T-helper 1 cell (primary cell): Measurements from ENCODE around the gene ARHGEF17.

Source experiments
- DNase-seq, 5 donors: peaks; one replicate each; pipeline ENCODE4 v3.0.0-alpha.2; 2012 to 2020

Gene ARHGEF17

DNA sequence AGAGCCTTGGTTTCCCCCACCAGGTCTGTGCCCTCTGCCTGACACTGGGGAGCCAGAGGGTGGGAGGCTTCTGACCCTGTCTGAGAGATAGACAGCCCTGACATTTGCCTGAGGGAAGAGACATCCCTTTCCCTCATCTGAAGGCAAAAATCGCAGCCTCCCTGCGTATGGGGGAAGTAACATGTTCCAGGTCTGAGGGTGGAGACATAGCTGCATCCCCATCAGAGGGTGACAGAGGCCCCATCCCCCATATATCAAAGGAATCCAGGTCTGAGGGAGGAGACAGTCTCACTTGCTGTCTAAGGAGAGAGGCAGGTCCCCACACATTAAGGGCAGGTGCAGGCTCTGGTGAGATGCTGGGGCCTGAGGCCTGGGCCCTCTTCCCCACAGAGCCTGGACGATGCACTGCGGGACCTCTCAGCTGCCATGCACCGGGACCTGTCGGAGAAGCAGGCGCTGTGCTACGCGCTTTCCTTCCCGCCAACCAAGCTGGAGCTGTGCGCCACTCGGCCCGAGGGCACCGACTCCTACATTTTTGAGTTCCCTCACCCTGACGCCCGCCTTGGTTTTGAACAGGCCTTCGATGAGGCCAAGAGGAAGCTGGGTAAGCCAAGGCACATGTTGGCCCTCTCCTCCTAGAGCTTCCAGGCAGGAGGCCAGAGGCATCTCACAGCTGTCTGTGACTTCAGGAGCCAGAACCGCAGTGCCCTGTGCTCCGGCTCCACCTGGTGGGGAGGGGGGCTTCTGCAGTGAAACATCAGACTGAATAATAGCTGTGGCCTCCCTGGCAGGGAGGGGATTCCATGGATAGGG, 52.1 kb downstream of the ARHGEF17 start:
- DNase-seq: peak in 1 of 5 donors; percentile 24

DNA sequence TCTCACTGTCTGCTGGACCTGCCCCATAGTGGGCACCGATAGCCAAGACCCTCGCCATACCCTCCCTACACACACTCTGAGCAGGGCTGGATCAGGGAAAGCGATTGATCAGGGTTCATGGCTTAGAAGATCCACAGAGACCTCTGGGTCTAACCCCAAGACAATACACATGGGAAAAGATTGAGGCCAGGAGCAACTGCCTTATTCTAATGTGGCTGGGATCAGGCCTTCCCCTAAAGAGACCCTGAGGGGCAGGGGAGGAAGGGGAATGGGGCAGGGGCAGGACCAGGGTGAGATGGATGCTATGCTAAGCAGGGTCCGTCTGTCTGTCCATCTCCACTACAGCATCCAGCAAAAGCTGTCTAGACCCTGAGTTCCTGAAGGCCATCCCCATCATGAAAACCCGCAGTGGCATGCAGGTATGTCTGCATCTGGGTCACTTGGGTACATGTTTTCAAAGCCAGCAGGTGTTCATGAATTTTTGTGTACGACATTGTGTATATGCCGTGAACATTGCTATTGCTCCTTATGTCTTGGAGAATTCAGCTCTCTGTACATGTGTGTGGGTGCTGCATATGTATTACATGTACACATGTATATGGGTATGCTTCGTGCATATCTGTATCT, 52.8 kb downstream of the ARHGEF17 start:
- no peak for DNase-seq

DNA sequence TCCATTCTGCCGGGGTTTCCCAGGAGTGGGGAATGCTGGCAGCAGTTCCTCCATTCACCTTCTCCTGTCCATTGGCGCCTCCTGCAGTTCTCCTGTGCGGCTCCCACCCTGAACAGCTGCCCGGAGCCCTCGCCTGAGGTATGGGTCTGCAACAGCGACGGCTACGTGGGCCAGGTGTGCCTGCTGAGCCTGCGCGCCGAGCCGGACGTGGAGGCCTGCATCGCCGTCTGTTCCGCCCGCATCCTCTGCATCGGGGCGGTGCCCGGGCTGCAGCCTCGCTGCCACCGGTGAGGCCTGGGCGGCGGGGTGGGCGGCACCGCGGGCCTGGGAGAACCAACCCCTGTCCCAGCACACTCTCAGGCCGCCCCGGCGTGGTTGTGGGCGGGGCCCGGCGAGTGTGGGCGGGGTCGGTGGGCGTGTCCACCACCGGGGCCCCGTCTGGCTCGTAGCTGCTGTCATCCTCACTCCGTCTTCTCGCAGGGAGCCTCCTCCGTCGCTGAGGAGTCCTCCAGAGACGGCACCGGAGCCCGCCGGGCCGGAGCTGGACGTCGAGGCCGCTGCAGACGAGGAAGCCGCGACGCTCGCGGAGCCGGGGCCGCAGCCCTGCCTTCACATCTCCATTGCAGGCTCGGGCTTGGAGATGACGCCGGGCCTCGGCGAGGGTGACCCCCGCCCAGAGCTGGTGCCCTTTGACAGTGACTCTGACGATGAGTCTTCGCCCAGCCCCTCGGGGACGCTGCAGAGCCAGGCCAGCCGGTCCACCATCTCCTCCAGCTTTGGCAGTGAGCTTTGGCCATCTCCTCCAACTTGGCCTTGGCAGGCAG, 54.1 kb downstream of the ARHGEF17 start:
- no peak for DNase-seq

DNA sequence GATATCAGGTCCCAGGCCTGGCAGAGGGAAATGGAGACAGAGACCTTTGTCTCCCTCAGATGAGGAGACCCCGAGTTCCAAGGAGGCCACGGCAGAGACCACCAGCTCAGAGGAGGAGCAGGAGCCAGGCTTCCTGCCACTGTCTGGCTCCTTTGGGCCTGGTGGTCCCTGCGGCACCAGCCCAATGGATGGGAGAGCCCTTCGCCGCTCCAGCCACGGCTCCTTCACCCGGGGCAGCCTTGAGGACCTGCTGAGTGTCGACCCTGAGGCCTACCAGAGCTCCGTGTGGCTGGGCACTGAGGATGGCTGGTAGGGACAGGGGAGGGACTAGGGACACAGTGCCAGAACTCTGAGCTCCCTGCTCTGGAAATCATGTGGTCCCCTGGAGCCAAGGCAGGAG, 55.1 kb downstream of the ARHGEF17 start:
- DNase-seq: no peak

DNA sequence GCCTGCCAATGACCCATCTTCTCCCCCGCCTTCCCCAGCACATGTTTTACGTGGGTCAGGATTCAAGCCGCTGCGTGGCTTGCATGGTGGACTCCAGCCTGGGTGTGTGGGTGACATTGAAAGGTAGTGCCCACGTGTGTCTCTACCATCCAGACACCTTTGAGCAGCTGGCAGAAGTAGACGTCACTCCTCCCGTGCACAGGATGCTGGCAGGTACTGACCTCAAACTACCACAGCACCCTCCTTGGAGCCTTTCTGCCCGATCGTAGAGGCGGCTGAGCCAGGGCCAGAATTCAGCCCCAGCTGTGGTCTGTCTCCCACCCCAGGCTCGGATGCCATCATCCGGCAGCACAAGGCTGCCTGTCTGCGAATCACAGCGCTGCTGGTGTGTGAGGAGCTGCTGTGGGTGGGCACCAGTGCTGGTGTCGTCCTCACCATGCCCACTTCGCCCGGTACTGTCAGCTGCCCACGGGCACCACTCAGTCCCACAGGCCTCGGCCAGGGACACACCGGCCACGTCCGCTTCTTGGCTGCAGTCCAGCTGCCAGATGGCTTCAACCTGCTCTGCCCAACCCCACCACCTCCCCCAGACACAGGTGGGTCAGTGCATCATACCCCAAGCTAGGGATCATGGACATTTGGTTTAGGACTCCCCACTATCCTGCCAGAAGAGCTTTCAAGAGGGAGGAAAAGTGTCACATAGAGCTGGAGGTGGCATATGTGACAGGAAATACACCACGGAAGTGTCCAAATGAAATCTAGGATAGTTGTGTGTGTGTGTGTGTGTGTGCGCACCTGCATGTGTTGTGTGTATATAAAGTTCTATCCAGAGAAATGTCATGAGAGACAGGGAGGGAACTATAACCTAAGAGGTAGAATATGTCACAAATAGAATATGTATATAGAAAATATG, 57.5 kb downstream of the ARHGEF17 start:
- no peak for DNase-seq

DNA sequence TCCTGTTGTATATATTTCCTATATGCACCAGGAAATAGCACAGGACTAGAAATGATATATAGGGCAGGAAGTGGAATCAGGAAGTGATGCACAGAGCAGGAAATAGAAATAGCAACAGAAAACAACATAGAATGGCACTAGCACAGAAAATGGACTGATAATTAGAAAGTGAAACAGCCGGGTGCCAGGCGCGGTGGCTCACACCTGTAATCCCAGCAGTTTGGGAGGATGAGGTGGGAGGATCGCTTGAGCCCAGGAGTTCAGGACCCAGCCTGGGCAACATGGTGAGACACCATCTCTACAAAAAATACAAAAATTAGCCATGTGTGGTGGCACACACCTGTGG, 58.2 kb downstream of the ARHGEF17 start:
- peak in 2 of 5 donors; percentile 24 to 74 for DNase-seq

DNA sequence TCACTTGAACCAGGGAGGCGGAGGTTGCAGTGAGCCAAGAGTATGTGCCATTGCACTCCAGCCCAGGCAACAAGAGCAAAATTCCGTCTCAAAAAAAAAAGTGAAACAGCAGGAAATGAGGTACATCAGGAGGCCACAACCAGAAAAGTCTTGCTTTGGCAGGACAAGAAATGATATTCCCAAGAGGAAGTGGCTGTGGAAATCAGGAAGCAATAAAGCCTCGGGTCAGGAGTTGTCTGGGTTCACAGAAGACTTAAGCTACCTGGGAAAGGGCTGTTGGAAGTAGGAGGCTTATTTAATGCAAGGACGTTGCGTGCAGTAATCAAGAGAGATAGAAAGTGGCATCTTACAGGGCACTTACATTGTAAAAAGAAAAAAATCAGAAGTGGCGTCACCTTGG, 58.9 kb downstream of the ARHGEF17 start:
- DNase-seq: no peak

DNA sequence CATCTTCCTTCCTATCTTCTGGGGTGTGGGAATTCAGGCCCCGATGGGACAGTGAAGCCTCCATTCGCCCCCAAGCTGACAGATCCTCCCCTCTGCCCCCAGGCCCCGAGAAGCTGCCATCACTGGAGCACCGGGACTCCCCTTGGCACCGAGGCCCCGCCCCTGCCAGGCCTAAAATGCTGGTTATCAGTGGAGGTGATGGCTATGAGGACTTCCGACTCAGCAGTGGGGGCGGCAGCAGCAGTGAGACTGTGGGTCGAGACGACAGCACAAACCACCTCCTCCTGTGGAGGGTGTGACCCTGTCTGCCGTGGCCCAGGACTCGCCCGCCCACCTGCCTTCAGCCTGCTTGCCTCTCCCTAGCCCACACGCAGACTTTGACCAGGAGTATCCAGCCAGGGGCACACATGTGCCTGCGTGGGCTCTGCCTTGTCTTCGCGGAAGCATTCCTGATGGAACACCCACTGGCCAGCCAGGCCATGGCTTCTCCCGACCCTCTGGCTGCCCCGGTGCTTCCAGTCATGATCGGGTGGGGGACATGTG, 59.5 kb downstream of the ARHGEF17 start:
- DNase-seq: no peak

DNA sequence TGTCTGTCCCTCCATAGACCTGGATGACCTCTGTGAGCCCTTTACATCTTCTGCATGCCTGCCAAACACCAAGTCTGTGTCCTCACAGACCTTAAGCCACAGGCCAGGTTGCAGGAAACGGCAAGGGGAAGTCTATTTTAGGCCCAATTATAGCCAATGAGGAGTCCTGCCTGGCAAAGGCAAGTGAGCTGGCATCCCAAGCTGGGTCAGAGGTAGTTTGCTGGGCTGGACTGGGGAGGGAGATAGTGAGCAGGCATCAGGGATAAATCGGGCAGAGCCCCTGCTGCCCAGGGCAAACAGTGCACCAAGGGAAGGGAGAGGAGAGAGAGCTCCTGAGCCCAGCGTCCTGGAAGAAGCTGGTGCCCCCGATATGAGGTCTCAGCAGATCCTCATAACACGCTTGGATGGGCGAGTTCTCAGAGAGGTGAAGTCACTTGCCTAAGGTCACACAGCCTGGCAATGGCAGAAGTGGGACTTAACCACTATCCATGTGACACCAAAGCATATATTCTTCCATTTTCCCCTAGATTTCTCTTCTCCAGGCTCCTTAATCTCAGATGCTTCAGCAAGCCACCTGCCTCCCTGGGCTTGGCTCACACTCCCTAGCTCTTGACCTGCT, 64.4 kb downstream of the ARHGEF17 start:
- no peak for DNase-seq

DNA sequence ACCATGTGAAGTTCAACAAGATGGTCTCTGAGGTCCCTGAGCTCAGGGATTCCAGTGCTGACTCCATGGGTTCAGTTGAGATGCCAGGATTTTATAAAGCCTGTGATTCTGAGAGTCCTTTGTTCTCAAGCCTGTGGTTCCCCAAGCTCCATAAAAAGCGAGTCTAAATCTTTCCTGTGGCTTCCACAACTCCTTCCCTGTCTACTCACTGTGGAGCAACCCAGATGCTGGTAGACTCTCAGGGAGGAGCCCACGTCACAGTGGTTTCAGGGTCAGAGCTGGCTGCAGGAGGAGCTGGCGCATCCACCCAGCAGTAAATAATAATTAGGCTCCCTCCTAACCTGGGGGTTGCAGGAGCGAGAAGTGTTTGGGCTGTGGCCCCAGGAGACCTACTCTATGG, 66.1 kb downstream of the ARHGEF17 start:
- DNase-seq: no peak

DNA sequence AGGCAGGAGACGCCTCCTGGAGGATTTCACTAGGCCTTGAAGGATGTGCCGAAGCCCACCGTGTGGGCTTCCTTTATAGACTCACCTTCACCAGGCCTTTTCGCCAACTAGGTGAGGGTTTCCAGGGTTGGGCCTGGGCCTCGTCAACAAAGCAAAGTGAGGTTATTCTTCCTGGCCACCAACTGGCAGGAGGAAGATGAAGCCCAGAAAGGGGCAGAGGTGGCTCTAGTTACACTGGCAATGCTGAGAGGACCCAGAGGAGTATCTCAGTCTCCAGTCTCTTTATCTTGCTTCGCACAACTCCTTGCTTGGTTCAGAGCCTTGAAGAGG, 67.7 kb downstream of the ARHGEF17 start:
- no peak for DNase-seq

DNA sequence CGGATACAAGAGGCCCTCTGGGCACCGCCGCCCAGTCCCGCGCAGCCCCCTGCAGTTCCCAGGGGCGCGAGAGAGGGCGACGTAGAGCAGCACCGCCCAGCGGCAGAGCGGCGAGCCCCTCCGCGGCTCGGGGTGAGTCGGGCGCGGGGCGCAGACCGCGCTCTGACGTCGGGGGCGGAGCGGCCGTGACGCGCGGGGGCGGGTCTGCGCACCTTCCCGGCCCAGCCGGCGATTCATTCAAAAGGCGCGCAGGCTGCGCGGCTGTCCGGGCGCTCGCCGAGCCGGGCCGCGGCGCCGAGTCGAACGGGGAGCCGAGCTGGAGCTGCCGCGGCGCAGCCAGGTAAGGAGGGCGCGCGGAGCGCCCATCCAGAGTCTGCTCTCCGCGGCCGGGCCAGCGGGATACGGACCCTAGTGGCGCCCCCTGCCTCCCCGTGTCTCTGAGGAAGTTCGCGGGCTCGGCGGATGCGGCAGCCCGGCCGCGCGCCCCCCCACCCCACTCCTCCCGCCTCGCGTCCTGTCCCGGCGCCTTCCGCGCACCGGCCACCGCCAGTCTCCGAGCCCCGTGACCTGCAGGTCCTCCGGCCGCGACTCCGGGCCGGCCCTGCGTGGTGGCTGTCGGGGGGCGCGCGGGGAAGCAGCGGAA, 68.2 kb downstream of the ARHGEF17 start, which contains the start of gene RELT:
Gene RELT (plus strand): TSS at position 240 of the 643 bp plus-strand sequence. CDS start 12,738 bp downstream, outside the sequence.
- peak; percentile 83 to 94 (median 85) for DNase-seq

DNA sequence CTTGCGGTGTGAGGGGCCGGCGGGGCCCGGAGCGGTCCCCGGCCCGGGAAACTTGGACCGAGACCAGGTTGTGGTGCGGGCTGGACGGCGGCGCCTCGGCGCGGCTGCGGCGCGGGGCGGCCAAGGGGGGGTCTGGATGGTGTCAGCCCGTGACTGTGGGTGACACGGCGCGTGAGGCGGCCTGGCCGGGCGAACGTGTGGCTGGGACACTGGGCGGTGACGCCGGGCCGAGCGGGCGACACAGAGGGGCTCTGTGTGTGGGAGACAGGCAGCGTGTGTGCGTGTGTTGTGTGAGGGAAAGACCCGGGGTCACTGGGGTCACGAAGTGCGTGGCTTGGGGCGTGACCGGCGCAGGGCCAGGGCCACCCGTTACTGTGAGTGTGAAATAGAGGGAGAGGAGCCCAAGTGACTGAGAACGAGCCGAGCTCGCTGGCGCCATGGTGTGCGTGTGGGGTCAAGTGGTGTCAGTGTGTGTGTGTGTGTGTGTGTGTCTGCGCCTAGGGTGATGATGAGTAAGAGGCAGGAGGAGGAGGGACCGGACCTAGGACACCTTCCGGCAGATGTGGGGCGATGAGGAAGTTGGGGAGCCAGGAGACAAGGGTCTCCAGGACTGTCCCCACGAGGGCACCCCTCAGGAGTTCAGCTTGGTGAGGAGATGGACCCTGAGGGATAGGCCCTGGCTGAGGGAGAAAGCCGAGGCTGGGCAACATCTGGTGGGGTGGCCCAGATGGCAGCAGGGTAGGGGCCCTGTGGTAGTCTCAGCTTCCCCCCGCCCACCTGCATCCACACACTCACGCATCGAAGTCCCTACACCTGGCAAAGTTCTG, 68.9 kb downstream of the ARHGEF17 start:
- DNase-seq: peak; percentile 45 to 80 (median 53)

DNA sequence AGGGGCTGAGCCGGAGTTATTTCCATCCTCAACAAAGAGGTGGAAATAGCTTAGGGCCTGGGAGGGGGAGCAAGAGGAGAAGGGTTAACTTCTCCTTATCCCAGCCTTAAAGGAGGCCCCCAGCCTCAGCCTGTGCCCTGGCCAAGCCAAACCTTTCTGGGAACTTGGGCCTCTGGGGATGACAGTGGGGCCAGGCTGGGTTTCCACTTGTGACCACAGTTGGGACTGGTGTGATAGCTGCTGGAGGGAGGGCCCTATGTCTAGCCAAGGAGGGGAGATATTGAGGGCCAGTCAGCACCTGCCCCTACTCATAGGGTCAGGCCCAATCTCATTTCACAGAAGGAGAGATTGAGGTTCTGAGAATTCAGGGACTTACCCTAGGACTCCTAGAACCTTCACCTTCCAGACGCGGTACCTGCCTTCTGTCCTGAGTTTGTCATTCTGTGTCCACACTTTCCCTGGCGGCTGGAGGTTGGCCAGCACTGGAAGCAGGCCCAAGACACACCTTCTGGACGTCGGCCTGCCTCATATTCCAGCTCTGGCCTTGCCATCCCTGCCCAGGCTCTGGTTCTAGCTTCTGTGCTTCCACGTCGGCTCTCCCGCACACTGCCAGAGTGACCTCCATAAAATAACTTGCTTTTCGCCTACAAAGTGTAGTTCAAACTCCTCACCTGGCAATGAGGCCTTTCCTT, 71.3 kb downstream of the ARHGEF17 start:
- no peak for DNase-seq

DNA sequence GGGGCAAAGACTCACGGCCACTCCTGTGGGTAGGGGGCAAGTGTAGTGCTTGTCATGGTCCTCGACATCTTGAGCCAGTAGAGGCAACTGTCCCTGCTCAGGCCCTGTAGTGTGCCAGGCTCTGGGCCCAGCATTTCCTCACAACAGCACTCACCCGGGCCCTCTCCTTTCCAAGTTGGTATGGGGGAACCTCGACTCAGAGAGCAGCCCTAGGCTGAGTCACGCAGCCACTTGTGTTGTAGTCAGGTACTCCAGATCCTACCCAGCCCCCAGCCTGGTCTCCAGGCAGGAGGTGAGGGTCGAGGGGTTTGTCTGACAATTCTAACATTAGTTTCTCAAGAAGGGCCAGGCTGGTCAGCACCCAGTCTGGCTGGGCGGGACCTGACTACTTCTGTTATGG, 72.3 kb downstream of the ARHGEF17 start:
- no peak for DNase-seq

DNA sequence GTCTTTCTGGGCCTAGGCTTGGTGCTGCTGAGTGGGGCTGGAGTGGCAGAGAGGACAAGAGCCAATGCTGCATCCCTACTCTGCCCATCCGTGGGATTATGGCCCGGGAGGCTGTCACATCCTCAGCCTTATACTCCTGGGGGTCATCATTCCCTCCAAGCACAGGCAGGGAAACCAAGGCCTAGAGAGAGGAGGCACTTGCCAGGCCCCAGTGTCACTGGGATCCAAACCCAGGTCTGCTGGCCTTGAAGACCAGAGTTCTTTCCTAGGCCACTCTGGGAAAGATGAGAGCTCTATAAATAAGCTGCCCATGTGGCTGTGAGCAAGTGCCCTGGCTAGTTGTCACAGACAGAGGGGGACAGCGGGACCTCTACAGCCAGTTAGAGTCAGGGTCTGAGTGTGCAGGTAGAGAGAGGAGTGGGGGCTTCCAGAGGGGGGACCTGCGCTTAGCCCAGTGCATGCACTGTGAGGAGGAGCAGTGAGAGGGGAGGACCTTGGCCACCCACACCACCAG, 72.9 kb downstream of the ARHGEF17 start:
- no peak for DNase-seq

DNA sequence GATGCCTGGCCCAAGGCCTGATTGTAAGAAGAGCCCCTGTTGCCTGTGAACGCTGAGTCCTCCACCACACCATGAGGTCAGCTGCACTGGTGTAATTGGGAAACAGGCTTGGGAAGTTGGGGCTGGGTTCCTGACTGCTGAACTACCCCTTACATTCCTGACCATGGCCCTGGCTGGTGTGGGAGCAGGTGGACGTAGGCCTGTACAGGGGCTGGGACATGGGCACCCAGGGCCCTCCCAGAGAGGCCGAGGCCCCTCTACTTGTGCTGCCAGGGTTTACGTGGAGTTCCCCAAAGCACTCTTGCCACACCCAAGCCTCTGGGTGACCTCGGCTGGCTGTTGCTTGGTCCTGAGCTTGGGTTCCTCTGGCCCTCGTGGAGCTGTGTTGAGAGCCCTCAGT, 73.5 kb downstream of the ARHGEF17 start:
- no peak for DNase-seq

DNA sequence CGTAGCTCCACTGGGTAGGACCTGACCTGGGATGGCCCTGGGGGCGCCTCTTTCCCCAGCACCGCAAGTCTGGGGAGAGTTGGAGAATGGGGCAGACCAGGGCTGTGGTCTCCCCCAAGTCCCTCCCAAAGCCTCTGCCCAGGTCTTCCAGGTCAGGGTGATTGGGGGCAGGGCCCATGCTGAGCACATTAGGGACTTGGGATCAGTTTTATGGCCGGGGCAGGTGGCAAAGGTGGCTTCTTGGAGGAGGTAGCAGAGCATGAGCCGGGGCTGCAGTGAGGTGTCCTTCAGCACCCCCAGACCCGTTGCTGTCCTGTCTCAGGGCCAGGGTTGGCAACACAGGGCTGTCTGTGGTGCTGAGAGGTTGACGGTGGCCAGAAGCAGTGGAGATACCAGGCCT, 74.1 kb downstream of the ARHGEF17 start:
- no peak for DNase-seq

DNA sequence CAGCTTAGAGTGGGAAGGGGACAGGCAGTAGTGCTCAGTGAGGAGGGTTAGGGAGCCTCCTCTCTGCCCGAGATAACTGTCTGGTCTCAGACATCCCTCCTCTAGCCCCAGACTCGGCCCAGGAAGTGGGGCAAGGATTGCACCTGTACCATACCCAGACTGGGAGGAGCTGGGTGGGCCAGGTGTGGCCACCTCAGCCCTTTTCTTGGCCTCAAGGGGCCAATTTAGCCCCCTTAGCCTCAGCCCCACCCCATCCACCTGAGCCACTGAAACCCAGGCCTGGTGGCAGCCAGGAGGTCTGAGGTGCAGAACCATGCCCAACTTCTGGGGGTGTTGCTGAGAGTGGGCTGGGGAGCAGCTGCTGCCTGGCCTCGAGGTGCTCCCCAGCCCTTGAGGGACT, 74.7 kb downstream of the ARHGEF17 start:
- no peak for DNase-seq
